Neural cell (in vitro differentiated cells): ENCODE measurements around the gene BMS1. TPM values are rescaled to one million over a fixed set of nuclear protein-coding genes. Genes with fewer than 3 reads are reported as not detected.

Experiments
- H2AFZ ChIP-seq: fragments of 200-600, 300-800 bp; sonication (generic), shearing (Covaris generic); 2 replicates; pipeline ENCODE4 v1.6.0; 2014; ENCODE audit warnings: low read depth, mild to moderate bottlenecking, antibody characterized with exemption, low read length, moderate library complexity
- H3F3A ChIP-seq: fragments of 200-600 bp; shearing (Covaris generic); 2 replicates; pipeline ENCODE4 v1.6.1; 2016; ENCODE audit warnings: mild to moderate bottlenecking, moderate library complexity, mixed read lengths, antibody characterized with exemption, low read length; ENCODE audit not compliant: insufficient read depth, poor library complexity, severe bottlenecking
- H3K27ac ChIP-seq: fragments of 200-600, 300-800 bp; sonication (generic), shearing (Covaris generic); 2 replicates; pipeline ENCODE4 v1.5.1; 2014; ENCODE audit warnings: mild to moderate bottlenecking, low read length, moderate library complexity
- H3K27me3 ChIP-seq: fragments of 300-800, 200-600 bp; sonication (generic), shearing (Covaris generic); 2 replicates; pipeline ENCODE4 v1.6.0; 2014; ENCODE audit warnings: mild to moderate bottlenecking, low read depth, low read length, moderate library complexity; ENCODE audit not compliant: insufficient read depth
- H3K36me3 ChIP-seq: fragments of 300-800, 200-600 bp; sonication (generic), shearing (Covaris generic); 2 replicates; pipeline ENCODE4 v1.5.1; 2014; ENCODE audit warnings: mild to moderate bottlenecking, antibody characterized with exemption, low read length, moderate library complexity; ENCODE audit not compliant: insufficient read depth
- H3K4me2 ChIP-seq: fragments of 300-800, 200-600 bp; sonication (generic), shearing (Covaris generic); 2 replicates; pipeline ENCODE4 v1.6.0; 2014; ENCODE audit warnings: mild to moderate bottlenecking, low read length
- H3K4me3 ChIP-seq: fragments of 300-800, 200-600 bp; sonication (generic), shearing (Covaris generic); 2 replicates; pipeline ENCODE4 v1.5.1; 2014; ENCODE audit warnings: mild to moderate bottlenecking, low read length, moderate library complexity
- H3K79me2 ChIP-seq: fragments of 200-600 bp; shearing (Covaris generic); replicated peaks from 2 replicates; pipeline ENCODE4 v1.6.0; 2014; ENCODE audit warnings: mild to moderate bottlenecking, low read length, moderate library complexity; ENCODE audit not compliant: insufficient read depth
- H3K9ac ChIP-seq: fragments of 300-800, 200-600 bp; sonication (generic), shearing (Covaris generic); 2 replicates; pipeline ENCODE4 v1.6.1; 2016; ENCODE audit warnings: mild to moderate bottlenecking, low read length, mixed read lengths
- H3K9me2 ChIP-seq: fragments of 200-600 bp; shearing (Covaris generic); 2 replicates; pipeline ENCODE4 v1.6.1; 2016; ENCODE audit warnings: mild to moderate bottlenecking, low read length, mixed read lengths; ENCODE audit not compliant: insufficient read depth
- H3K9me3 ChIP-seq: fragments of 200-600, 300-800 bp; sonication (generic), shearing (Covaris generic); 2 replicates; pipeline ENCODE4 v1.6.1; 2016; ENCODE audit warnings: mild to moderate bottlenecking, mixed run types, low read length, moderate library complexity, mixed read lengths
- H4K20me1 ChIP-seq: fragments of 200-600 bp; shearing (Covaris generic); 2 replicates; pipeline ENCODE4 v1.6.1; 2016; ENCODE audit warnings: mild to moderate bottlenecking, mixed run types; ENCODE audit not compliant: insufficient read depth
- CTCF ChIP-seq: fragments of 450-650 bp; IDR thresholded peaks from 2 replicates; pipeline ENCODE4 v1.5.1; 2014; ENCODE audit warnings: antibody characterized with exemption, mild to moderate bottlenecking, moderate library complexity; ENCODE audit not compliant: poor library complexity, severe bottlenecking
- EP300 ChIP-seq: fragments of 450-650 bp; conservative IDR thresholded peaks from 2 replicates; pipeline ENCODE4 v1.6.1; 2014; ENCODE audit warnings: antibody characterized with exemption, mild to moderate bottlenecking, moderate library complexity; ENCODE audit not compliant: poor library complexity, severe bottlenecking
- EZH2 ChIP-seq: fragments of 200-600, 300-800 bp; shearing (Covaris generic), sonication (generic); IDR thresholded peaks from 2 replicates; pipeline ENCODE4 v1.6.1; 2014; ENCODE audit warnings: antibody characterized with exemption, low read length, borderline replicate concordance, mild to moderate bottlenecking; ENCODE audit not compliant: insufficient read depth, poor library complexity, severe bottlenecking
- MXI1 ChIP-seq: fragments of 450-650 bp; conservative IDR thresholded peaks from 2 replicates; pipeline ENCODE4 v1.6.1; 2014; ENCODE audit warnings: antibody characterized with exemption, mild to moderate bottlenecking; ENCODE audit not compliant: poor library complexity, severe bottlenecking
- POLR2AphosphoS5 ChIP-seq: IDR thresholded peaks from 2 replicates; pipeline ENCODE4 v1.6.1; 2012
- RAD21 ChIP-seq: fragments of 450-650 bp; conservative IDR thresholded peaks from 2 replicates; pipeline ENCODE4 v1.6.1; 2014; ENCODE audit warnings: antibody characterized with exemption, mild to moderate bottlenecking, moderate library complexity
- REST ChIP-seq: IDR thresholded peaks from 2 replicates; pipeline ENCODE4 v1.6.1; 2012; ENCODE audit warnings: borderline replicate concordance
- SMC3 ChIP-seq: fragments of 450-650 bp; conservative IDR thresholded peaks from 2 replicates; pipeline ENCODE4 v1.6.1; 2014; ENCODE audit warnings: antibody characterized with exemption, mild to moderate bottlenecking, moderate library complexity; ENCODE audit not compliant: poor library complexity
- TAF1 ChIP-seq: IDR thresholded peaks from 2 replicates; pipeline ENCODE4 v1.6.1; 2012; ENCODE audit warnings: low read depth
- polyA plus RNA-seq: library from polyadenylated mRNA; depleted of rRNA; stranded (reverse); fragments of >200 nt; gene quantifications from 2 replicates; pipeline ENCODE4 v1.2.3, GENCODE V29; 2014
- small RNA-seq, 3 experiments: library from RNA; depleted of rRNA; stranded (forward); fragments of <200 nt; gene quantifications; one replicate each; pipeline ENCODE3, GENCODE V24; 2012

BMS1 gene
- polyA plus RNA-seq, 1 donor from 2014 or later, result 8.5 TPM

GRCh38 chr10:42880255-42880620 lies 97.6 kb downstream of the BMS1 start:
- H2AFZ ChIP-seq, result no peak overlapping the region
- H3K79me2 ChIP-seq, result no peaks in the 10 kb centered on the region
- no peaks in the 10 kb centered on the region for H3K27me3 ChIP-seq
- no peaks in the 10 kb centered on the region for H4K20me1 ChIP-seq
- H3K4me3 ChIP-seq, result no peak overlapping the region
- no peaks in the 10 kb centered on the region for H3K36me3 ChIP-seq
- H3K9me2 ChIP-seq, result no peaks in the 10 kb centered on the region
- H3K27ac ChIP-seq, result no peak overlapping the region
- H3F3A ChIP-seq, result no peaks in the 10 kb centered on the region
- no peak overlapping the region for H3K9ac ChIP-seq
- TF ChIP-seq POLR2AphosphoS5 (no peak), CTCF (no peak), SMC3 (no peak), RAD21 (no peak), EP300 (no peak), EZH2 (no peak), REST (no peak), TAF1 (no peak), MXI1 (no peak)
- no peaks in the 10 kb centered on the region for H3K9me3 ChIP-seq
- no peak overlapping the region for H3K4me2 ChIP-seq

GRCh38 chr10:42882597-42882996 lies 100.0 kb downstream of the BMS1 start:
- TF ChIP-seq EP300, result no peak
- Histone ChIP-seq H3K27ac (no peak overlapping the region), H3K36me3 (no peaks in the 10 kb centered on the region), H3K9ac (no peak overlapping the region), H4K20me1 (no peaks in the 10 kb centered on the region), H3K79me2 (no peaks in the 10 kb centered on the region), H3K27me3 (no peaks in the 10 kb centered on the region), H3K9me2 (no peaks in the 10 kb centered on the region), H3K9me3 (no peaks in the 10 kb centered on the region), H2AFZ (no peak overlapping the region), H3K4me2 (no peak overlapping the region), H3K4me3 (no peak overlapping the region), H3F3A (no peaks in the 10 kb centered on the region)

Small RNA genes within 50 kb of the gene (small RNA-seq; reads per million reads assigned to genes)
- 0 reads per million in 3 experiments for gene RNU6-885P

Other genes with a start within 250 kb of the BMS1 start
- gene ZNF33B, start 144.2 kb upstream of the BMS1 start, polyA plus RNA-seq, result 49.5 and 50.0 TPM in 2 replicates